GM18507 (cell line): ENCODE results near the gene PASD1.
"Not testable (repeated sequence)": the region's sequence is repeated elsewhere in the genome, so short reads cannot be mapped to it uniquely, and the experiment has no call there.

ENCODE experiments used
- DNase-seq: peaks from one replicate; pipeline ENCODE4 v3.0.0; 2011; ENCODE audit warnings: low read depth; ENCODE audit not compliant: insufficient read length; ENCODE audit errors: extremely low spot score
- FAIRE-seq: peaks from 2 replicates; lab custom pipeline; 2011; peaks lifted over from hg19 to GRCh38; lab: Jason Lieb, UNC

Gene PASD1

DNA sequence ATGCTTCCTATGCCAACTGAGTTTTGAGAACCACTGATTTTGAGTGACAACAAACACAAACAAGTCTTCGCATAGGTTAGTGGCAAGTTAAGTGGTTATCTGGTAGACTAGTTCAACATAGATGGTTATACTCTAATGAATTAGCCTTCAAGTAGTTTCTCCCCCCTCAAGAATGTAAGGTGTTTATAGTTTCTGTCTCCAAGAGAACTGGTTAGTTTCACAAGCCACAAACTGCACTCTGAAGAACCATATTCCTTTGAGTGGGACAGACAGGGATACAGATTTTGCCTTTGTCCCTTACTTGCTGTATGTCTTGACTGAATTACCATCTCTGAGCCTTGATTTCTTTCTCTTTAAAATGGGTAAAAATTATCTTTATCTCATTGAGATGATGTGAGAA, 41.5 kb downstream of the PASD1 start:
- FAIRE-seq (no peak), DNase-seq (no peak)

DNA sequence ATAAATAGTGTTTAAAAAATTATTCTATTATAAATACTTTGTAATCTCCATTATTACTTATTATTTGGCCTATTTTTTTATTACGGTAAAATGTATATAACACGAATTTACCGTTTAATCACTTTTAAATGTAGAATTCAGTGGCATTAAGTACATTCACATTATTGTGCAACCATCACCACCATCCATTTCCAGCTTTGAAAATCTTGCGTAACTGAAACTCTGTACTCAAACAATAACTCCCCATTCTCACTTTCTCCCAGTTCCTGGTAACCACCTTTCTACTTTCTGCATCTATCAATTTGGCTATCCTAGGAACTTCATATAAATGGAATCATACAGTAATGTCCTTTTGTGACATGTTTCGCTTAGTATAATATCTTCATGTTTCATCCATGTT, 45.7 kb downstream of the PASD1 start:
- DNase-seq (no peak), FAIRE-seq (no peak)

DNA sequence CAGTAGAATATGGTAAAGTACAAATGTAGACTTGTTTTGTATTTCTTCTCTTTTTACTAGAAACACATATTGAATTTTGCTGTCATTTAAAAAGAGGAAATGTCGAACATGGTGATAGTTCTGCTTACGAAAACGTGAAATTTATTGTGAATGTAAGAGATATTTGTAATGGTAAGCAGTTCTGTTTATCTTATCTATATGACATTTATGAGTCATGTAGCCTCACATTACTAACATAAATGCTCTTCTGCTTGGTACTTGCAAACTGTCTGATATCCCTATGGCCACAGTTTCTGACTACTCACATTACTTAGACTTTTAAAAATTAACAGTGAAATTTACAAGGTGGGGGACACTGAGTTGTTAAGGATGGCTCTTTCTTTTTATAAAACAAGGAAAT, 57.9 kb downstream of the PASD1 start:
- DNase-seq = no peak
- FAIRE-seq = no peak

GRCh38 chrX:151624677-151625076, 61.2 kb downstream of the PASD1 start:
- no peak for FAIRE-seq
- DNase-seq = no peak

DNA sequence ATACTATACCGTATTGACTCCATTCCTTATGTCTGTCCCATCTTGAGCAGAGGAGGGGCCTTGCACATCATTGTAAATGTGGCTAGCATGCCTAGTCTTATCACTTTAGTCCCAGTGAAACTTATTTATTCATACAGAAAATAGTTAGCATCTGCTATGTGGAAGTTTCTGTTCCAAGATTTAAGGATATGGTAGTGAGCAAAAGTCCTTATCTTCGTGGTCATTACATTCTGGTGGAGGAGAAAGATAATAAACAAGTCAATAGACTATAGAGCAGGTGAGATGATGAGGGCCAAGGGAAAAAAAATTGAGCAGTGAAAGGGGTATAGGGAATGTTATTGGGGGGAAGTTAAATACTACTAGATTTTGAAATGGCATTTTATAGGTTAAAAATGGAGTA, 68.3 kb downstream of the PASD1 start:
- DNase-seq (no peak), FAIRE-seq (no peak)

- FAIRE-seq (no peak), DNase-seq (no peak)
These were observed 69.7 kb downstream of the PASD1 start for GRCh38 chrX:151633157-151633556.

GRCh38 chrX:151634937-151635336, 71.5 kb downstream of the PASD1 start:
- FAIRE-seq (no peak), DNase-seq (no peak)

DNA sequence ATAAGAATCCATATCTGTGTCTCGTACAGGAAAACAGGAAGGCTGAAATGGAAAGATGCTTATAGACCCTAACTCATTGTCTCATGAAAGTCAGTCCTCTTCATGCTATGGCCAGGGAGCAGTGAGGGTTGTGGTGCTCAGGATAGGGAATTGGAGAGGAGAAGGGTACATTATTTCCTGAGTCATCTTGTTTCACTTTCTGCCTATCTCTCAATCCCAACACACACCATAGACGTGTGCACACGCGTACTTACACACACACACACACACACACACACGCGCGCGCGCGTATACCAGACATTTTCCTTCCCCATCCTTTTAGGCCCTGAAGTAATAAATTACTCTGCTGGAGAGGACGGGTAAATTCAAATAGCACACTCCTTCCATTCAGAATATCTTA, 78.1 kb downstream of the PASD1 start:
- no peak for DNase-seq
- FAIRE-seq = no peak

DNA sequence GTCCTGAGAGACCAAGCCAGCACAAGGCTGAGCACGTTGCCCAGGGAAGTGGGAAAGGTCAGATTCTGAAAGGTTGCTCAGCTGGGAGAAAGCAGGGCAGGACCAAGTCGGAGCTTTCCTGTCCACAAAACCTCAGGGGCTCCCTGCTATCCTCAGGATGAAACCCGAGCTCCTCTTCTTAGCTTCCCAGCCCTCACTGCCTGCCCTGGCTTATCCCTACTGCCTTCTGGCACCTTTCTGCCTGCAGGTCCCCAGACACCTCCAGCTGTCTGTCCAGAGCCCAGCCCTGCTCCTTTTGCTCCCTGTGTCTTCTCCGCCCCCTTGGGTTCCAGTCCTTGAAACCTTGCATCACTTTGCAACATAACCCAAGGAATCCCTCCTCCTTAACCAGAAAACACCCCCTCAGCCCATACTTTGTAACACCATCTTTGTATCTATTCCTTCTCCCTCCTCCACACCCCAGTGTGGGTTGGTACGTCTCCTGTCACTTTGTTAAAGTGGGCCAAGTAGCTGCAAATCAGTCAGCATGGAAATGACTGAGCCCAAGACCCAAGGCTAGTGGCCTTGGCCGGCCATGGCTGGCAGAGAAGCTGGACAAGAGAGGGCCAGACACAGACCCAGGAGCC, 111.8 kb downstream of the PASD1 start:
- FAIRE-seq = no peak
- no peak for DNase-seq

- FAIRE-seq = no peak
- DNase-seq = no peak
These were observed 112.7 kb downstream of the PASD1 start for GRCh38 chrX:151676196-151676595.

GRCh38 chrX:151679798-151680402, 116.4 kb downstream of the PASD1 start:
- DNase-seq = no peak
- FAIRE-seq = no peak

DNA sequence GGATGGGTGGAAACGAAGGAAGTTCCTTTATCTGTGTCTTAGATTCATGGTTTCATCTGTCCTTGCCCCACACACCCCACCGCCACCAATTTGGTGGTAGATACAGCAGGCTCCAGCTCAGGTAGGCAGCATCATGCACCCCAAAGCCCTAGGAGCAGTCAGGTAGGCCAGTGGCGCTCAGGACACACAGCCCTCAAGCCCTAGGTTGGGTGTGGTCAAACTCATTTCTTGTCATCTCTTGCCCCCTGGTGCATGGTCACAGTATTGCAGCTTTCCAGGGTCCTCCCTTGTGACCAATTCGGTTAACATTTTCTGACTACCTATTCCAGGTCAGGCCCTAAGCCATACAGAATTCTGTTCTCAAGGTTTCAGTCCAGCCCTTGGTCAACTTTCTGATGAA, 117.3 kb downstream of the PASD1 start:
- DNase-seq (peak; percentile 5), FAIRE-seq (peak; percentile 73)

GRCh38 chrX:151687635-151688034, 124.2 kb downstream of the PASD1 start:
- DNase-seq (no peak), FAIRE-seq (no peak)

GRCh38 chrX:151688695-151689094, 125.2 kb downstream of the PASD1 start:
- DNase-seq (no peak), FAIRE-seq (no peak)

DNA sequence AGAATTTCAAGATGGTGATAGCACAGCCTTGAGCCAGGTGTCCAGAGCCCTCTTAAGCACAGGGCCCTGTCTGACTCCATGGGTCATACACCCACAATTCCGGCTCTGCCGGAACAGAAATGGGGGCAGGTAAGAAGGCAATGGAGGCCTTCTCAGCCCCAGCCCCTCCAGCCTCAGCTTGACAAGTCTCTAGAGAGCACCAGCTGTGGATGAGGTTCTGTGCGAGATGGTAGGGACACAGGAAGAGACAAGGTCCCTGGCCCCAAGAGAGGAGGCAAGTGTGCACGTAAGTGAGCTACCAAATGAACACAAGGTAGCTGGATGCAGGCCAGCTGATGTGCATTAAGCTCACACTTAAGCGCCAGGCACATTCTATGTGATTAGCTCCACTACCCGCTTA, 129.3 kb downstream of the PASD1 start:
- FAIRE-seq = no peak
- DNase-seq = no peak

DNA sequence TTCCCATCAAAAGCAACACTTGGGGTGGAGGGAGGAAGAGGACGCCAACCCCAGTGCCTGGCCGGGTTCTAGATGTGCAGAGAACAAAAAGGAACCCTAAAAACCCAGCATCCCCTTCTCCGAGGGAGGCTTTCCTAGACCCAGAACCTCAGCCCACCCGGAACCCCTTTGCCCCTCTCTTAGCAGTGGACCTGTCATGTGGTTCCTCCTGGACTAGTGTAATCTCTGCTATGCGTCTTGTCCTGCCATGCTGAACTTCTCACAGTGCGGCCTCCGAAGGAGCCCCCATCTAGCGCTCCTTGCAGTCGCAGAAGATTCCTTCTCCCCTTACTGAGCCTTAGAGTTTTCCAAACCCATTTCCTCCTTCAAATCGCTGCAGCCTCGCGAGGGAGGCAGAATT, 130.6 kb downstream of the PASD1 start:
- DNase-seq (no peak), FAIRE-seq (no peak)

DNA sequence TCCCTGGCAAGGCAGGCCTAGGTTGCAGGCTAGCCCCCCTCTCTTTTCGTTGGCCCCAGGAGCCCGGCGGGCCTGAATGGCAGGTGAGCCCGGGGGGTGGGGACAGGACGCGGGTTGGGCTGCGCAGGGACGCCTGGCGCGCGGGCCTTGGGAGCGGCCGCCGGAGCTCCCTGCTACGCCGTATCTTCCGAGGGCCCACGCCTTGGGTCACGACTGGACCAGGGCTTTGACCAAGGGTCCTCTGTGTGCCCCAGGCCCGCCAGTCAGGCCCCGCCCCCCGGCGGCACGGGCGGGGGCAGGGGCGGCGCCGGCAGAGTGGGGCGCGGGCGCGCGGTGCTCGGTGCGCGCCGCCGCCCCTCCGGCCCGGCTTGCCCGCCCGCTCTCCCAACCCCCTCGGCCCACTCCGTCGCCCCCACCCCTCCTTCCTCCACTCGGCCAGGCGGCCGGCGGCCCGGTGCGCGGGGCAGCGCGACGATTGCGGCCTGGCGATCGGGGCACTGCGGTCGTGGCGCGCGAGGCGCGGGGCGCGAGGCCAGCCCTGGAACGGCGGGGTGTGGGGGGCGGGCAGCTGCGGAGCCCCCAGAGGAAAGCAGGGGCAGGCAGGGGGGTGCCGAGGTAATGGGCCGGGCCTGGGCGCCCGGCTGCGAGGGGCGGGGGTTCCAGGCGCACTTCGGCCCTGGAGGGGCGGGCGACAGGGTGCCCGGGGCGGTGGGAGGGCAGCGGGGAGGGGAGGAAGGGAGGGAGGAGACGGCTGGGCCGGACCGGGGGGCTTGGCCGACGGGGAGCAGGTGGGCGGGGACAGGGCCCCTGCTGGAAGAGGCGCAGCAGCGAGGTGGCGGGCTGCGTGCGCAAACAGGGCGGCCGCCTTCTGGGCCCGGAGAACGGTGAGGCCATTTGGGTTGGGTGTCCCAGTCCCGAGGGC, 131.4 kb downstream of the PASD1 start, which contains the start of gene PRRG3:
Gene PRRG3 (plus strand): TSS at position 798 of the 922 bp plus-strand sequence. CDS start 3,357 bp downstream, outside the sequence.
- no peak for DNase-seq
- FAIRE-seq = no peak

DNA sequence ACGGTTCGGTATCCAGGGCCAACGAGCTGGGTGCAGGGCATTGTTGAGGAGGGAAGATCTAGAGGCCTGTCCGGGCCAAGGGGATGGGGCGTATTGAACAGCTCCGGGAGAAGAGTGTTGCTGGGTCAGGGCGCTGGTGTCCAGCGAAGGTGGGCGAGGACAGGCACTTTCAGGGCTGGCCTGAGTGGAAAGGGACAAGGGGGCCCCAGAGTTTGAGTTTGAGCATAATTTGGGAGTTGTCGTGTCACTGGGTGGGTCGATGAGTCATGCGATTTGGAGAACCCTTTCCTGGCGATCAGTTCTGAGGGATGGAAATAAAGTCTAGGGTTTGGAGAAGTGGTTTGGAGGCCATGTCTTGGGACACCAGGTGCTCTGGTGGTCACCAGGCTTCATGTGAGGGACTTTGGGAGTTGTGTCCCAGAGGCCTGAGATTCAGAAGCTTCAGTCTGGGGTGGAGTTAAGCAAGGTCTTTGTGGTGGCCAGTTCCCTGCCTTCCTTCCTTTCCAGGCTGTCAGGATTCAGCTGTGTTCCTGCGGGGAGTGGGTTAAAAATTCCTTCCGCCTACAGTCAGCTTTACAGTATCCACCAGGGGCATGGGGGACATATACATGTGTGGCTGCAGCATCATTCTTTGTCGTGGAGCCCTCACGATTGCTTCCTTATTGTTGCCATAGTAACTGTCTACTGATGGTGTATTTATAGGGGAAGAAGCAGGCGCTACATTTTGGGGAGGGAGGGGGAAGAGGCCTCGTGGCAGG, 132.3 kb downstream of the PASD1 start:
- DNase-seq (no peak), FAIRE-seq (no peak)

DNA sequence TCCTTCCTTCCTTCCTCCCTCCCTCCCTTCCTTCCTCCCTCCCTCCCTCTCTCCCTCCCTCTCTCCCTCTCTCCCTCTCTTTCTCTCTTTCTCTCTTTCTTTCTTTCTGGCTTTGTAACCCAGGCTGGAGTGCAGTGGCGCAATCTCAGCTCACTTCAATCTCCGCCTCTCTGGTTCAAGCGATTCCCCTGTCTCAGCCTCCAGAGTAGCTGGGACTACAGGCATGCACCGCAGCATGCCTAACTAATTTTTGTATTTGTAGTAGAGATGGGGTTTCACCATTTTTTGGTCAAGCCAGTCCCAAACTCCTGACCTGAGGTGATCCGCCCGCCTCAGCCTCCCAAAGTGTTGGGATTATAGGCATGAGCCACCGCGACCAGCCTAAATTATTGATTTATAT, 133.6 kb downstream of the PASD1 start:
- FAIRE-seq, DNase-seq: not testable (repeated sequence)

DNA sequence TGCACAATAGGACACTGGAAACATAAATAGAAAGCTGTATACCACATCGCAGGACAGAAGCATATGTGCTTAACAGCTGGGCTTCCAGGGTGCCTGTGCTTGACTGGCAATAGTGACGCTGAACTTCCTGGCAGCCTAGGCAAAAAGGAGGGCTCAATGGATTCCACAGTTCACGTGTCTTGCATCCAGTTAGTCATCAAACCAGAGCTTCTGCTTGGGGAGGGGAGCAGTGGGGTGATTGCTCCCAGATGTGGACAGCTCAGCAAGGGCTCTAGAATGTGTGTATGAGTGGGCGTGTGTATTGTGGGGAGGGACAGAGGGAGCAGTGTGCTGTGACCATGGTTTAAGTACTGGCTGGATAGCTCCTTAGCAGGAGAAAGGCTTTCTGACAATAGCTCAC, 134.0 kb downstream of the PASD1 start:
- DNase-seq (no peak), FAIRE-seq (no peak)
